ENCODE measurements around the gene SETDB1.

SETDB1 gene

GRCh38 chr1:150994248-150994647 is 68.1 kb downstream of the SETDB1 start:
- no peak overlapping the region for H3K9ac ChIP-seq
- no peaks in the 10 kb centered on the region for H3K79me2 ChIP-seq
- H3K4me3 ChIP-seq (ENCODE audit: low read depth, low read length) = no peak overlapping the region
- no peaks in the 10 kb centered on the region for H3K36me3 ChIP-seq (ENCODE audit: control insufficient read depth, insufficient read depth, low read length)
- no peak overlapping the region for H3K27ac ChIP-seq
- no peaks in the 10 kb centered on the region for H3K27me3 ChIP-seq (ENCODE audit: control insufficient read depth, insufficient read depth, low read length)
- no peaks in the 10 kb centered on the region for H3K9me3 ChIP-seq (ENCODE audit: control insufficient read depth, low read length)
- TF ChIP-seq, protein P1, sequence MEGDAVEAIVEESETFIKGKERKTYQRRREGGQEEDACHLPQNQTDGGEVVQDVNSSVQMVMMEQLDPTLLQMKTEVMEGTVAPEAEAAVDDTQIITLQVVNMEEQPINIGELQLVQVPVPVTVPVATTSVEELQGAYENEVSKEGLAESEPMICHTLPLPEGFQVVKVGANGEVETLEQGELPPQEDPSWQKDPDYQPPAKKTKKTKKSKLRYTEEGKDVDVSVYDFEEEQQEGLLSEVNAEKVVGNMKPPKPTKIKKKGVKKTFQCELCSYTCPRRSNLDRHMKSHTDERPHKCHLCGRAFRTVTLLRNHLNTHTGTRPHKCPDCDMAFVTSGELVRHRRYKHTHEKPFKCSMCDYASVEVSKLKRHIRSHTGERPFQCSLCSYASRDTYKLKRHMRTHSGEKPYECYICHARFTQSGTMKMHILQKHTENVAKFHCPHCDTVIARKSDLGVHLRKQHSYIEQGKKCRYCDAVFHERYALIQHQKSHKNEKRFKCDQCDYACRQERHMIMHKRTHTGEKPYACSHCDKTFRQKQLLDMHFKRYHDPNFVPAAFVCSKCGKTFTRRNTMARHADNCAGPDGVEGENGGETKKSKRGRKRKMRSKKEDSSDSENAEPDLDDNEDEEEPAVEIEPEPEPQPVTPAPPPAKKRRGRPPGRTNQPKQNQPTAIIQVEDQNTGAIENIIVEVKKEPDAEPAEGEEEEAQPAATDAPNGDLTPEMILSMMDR (IDR thresholded peaks at IDR 0.05) = no peak
- H3K4me1 ChIP-seq = no peaks in the 10 kb centered on the region
- no peak overlapping the region for H2AFZ ChIP-seq
- H3K4me2 ChIP-seq (ENCODE audit: low read length) = no peak overlapping the region

- Histone ChIP-seq H3K4me2 (ENCODE audit: low read length) (no peak overlapping the region), H3K9me3 (ENCODE audit: control insufficient read depth, low read length) (no peaks in the 10 kb centered on the region), H3K27me3 (ENCODE audit: control insufficient read depth, insufficient read depth, low read length) (no peaks in the 10 kb centered on the region), H3K4me3 (ENCODE audit: low read depth, low read length) (no peak overlapping the region), H2AFZ (no peak overlapping the region), H3K79me2 (no peaks in the 10 kb centered on the region), H3K4me1 (no peaks in the 10 kb centered on the region), H3K27ac (no peak overlapping the region), H3K36me3 (ENCODE audit: control insufficient read depth, insufficient read depth, low read length) (no peaks in the 10 kb centered on the region), H3K9ac (no peak overlapping the region)
- TF ChIP-seq, protein P1 (IDR thresholded peaks at IDR 0.05) = no peak
Observed at GRCh38 chr1:150995460-150995859, 69.3 kb downstream of the SETDB1 start.

- Histone ChIP-seq H3K9ac (no peak overlapping the region), H3K4me1 (no peaks in the 10 kb centered on the region), H3K4me2 (ENCODE audit: low read length) (no peak overlapping the region), H3K27me3 (ENCODE audit: control insufficient read depth, insufficient read depth, low read length) (no peaks in the 10 kb centered on the region), H3K4me3 (ENCODE audit: low read depth, low read length) (no peak overlapping the region), H3K27ac (no peak overlapping the region), H3K79me2 (no peaks in the 10 kb centered on the region), H2AFZ (no peak overlapping the region), H3K36me3 (ENCODE audit: control insufficient read depth, insufficient read depth, low read length) (no peaks in the 10 kb centered on the region), H3K9me3 (ENCODE audit: control insufficient read depth, low read length) (no peaks in the 10 kb centered on the region)
- TF ChIP-seq, protein P1 (IDR thresholded peaks at IDR 0.05) = peak; percentile 67
Observed at GRCh38 chr1:150995896-150996295, 69.7 kb downstream of the SETDB1 start.

DNA sequence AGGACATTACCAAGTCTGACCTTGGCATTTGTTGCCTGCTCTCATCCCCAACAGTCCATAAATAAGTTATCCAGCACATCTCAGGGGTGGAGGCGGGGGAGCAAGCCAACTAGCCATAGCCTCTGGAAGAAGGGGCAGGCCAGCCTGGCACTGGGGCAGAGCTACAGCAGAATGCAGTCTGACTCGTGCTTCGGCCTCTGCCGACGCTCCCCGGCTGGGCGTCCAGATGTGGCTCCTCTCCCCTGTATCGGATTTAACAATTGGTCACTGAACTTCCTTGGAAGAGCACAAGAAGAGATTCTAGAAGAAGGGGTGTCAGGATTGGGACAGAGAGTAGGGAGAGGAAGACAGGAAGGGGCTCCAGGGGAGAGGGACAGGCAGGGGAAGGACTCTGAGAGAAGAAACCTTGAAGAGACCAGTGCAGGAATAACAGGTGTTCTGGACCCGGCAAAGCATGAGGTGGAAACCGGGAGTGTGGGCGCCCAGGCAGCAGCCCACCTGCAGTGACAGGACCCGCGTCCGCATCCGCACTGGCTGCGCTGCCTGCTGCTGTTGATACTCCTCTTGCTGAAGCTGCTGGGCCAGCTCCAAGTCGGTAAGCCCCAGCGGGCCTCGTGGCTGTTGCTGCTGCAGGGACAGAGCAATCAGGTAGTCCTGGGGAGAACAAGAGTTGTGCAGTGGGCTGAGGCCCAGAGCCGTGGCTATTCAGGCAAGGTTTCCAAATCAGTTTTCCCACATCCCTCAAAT is 71.1 kb downstream of the SETDB1 start:
- TF ChIP-seq, protein P1 (IDR thresholded peaks at IDR 0.05) = no peak
- no peaks in the 10 kb centered on the region for H3K9me3 ChIP-seq (ENCODE audit: control insufficient read depth, low read length)
- H3K4me2 ChIP-seq (ENCODE audit: low read length) = no peak overlapping the region
- no peaks in the 10 kb centered on the region for H3K27me3 ChIP-seq (ENCODE audit: control insufficient read depth, insufficient read depth, low read length)
- H3K79me2 ChIP-seq = no peaks in the 10 kb centered on the region
- no peak overlapping the region for H3K9ac ChIP-seq
- no peak overlapping the region for H3K4me3 ChIP-seq (ENCODE audit: low read depth, low read length)
- no peak overlapping the region for H2AFZ ChIP-seq
- no peak overlapping the region for H3K27ac ChIP-seq
- no peaks in the 10 kb centered on the region for H3K4me1 ChIP-seq
- H3K36me3 ChIP-seq (ENCODE audit: control insufficient read depth, insufficient read depth, low read length) = no peaks in the 10 kb centered on the region

DNA sequence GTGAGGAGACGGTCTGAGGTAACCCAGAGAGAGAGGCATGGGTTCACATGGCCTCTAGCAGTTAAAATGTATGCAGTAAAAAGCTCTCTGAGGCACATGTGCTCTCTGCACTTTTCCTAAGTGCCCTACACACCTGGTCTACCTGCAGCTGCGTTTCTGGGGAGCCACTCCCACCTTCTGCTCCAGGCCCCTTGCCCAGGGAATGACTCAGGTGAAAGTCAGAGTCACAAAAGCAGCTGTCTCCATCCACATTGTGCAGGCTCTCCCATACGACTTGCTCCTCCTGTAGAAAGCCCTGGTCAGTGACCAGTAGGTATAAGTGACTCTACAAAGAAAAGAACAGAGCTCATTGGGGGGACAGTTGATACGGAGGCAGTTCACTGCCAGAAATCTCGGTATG is 71.8 kb downstream of the SETDB1 start:
- Histone ChIP-seq H3K4me3 (ENCODE audit: low read depth, low read length) (no peak overlapping the region), H3K27me3 (ENCODE audit: control insufficient read depth, insufficient read depth, low read length) (no peaks in the 10 kb centered on the region), H3K4me2 (ENCODE audit: low read length) (no peak overlapping the region), H3K4me1 (no peaks in the 10 kb centered on the region), H3K27ac (no peak overlapping the region), H3K36me3 (ENCODE audit: control insufficient read depth, insufficient read depth, low read length) (no peaks in the 10 kb centered on the region), H3K9me3 (ENCODE audit: control insufficient read depth, low read length) (no peaks in the 10 kb centered on the region), H3K79me2 (no peaks in the 10 kb centered on the region), H2AFZ (no peak overlapping the region), H3K9ac (no peak overlapping the region)
- TF ChIP-seq, protein P1 (IDR thresholded peaks at IDR 0.05) = no peak
